GM12892 (cell line): ENCODE results near the gene C1GALT1.
"Not testable (repeated sequence)": the region's sequence is repeated elsewhere in the genome, so short reads cannot be mapped to it uniquely, and the experiment has no call there.

Experiments
- DNase-seq: peaks from one replicate; pipeline ENCODE4 v3.0.0; 2011; ENCODE audit not compliant: insufficient read length
- FAIRE-seq: peaks from 2 replicates; lab custom pipeline; 2011; peaks lifted over from hg19 to GRCh38; lab: Jason Lieb, UNC
- POLR2A ChIP-seq: IDR thresholded peaks from 2 replicates; pipeline ENCODE4 v1.6.1; 2011; ENCODE audit warnings: low read depth, low read length, control low read depth
- POLR2AphosphoS5 ChIP-seq: IDR thresholded peaks from 2 replicates; pipeline ENCODE4 v1.6.1; 2011; ENCODE audit warnings: low read depth, low read length, control low read depth
- TAF1 ChIP-seq: IDR thresholded peaks from 2 replicates; pipeline ENCODE4 v1.6.1; 2011; ENCODE audit warnings: low read depth, mild to moderate bottlenecking, control low read depth, low read length, borderline replicate concordance

The C1GALT1 gene

GRCh38 chr7:7151865-7152264 is 30.5 kb upstream of the C1GALT1 start:
- TF ChIP-seq POLR2AphosphoS5 (no peak), TAF1 (no peak), POLR2A (no peak)
- FAIRE-seq (no peak), DNase-seq (no peak)

- TF ChIP-seq TAF1 (no peak), POLR2A (no peak), POLR2AphosphoS5 (no peak)
- DNase-seq (no peak), FAIRE-seq (no peak)
Observed at GRCh38 chr7:7152315-7152714, 30.0 kb upstream of the C1GALT1 start.

GRCh38 chr7:7154355-7154754 is 28.0 kb upstream of the C1GALT1 start:
- not testable (repeated sequence) for DNase-seq, FAIRE-seq

DNA sequence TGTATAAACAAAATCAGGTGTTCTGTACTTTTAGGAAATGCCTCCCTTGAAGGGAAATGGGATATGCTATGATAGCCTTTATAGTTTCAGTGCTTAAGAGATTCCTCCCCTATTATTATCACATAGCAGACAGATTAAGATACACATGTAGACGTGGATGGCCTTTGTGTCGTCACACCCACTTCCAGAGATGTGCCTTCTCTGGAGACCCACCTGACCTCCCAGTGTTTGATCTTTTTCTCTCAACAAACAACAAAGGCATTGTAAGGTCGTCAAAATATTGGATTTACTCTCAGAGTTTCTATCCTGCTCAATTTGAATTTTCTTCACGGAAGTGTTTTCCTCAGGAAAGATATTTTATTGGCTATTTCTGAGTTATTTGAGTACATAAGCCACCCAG is 25.7 kb upstream of the C1GALT1 start:
- TF ChIP-seq TAF1 (no peak), POLR2A (no peak), POLR2AphosphoS5 (no peak)
- DNase-seq (no peak), FAIRE-seq (peak; percentile 67)

- no peak for TF ChIP-seq POLR2A
- no peak for TF ChIP-seq TAF1
- TF ChIP-seq POLR2AphosphoS5 = no peak
- FAIRE-seq (peak; percentile 75), DNase-seq (peak; percentile 13)
Observed at GRCh38 chr7:7157177-7157886, 25.0 kb upstream of the C1GALT1 start.

DNA sequence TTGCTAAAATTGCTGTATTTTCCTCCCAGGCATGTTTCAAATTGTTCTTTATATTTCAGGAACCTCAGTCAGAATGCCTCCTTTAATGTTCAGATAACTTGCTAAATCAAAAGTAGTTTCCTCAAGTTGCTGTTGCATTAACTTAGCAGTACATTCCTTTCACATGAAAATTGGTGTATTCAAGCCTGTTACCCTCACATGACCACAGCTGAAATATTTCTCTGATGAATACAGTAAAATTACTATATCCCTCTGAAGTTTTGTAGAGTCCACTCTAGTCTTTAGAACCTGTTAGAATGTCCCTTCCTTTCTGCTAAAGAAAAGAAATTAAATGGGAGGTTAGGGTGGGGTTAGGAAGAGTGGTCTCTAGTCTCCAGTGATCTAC is 24.5 kb upstream of the C1GALT1 start:
- FAIRE-seq (peak; percentile 21), DNase-seq (no peak)
- TF ChIP-seq POLR2A = no peak
- no peak for TF ChIP-seq TAF1

DNA sequence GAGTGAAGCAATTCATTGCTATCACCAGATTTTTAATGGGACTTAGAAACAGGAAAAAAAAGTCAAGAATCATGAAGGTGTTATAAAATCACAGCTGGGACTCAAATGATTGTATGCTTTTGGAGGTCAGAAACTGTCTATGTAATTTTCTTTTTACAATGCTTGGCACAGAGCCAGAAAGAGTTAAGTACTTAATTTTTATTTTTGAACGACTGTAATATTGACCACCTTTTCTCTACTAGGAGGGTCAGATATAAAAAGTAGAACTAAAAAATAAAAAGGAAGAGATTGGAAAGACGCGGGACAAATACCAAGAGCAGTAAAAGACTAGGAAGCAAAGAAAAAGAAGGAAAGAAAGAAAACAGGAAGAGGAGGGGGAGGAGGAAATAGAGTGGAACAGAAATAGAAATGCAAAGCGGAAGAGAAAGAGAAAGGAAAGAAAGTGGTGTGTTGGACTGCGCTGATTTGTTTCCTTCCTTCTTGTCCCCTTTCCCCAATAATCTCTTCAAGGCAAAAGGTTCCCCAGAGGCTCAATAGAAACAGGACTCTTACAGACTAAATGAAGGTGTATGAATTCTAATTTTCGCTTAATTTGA is 23.2 kb upstream of the C1GALT1 start:
- TF ChIP-seq TAF1 (no peak), POLR2AphosphoS5 (no peak), POLR2A (no peak)
- DNase-seq (no peak), FAIRE-seq (no peak)

GRCh38 chr7:7164591-7164990 is 17.8 kb upstream of the C1GALT1 start:
- DNase-seq (no peak), FAIRE-seq (no peak)
- TF ChIP-seq TAF1 (no peak), POLR2A (no peak), POLR2AphosphoS5 (no peak)

GRCh38 chr7:7165372-7165771 is 17.0 kb upstream of the C1GALT1 start:
- no peak for DNase-seq
- FAIRE-seq = no peak
- TF ChIP-seq TAF1 = no peak
- no peak for TF ChIP-seq POLR2AphosphoS5
- no peak for TF ChIP-seq POLR2A

GRCh38 chr7:7166318-7166717 is 16.0 kb upstream of the C1GALT1 start:
- FAIRE-seq = no peak
- no peak for DNase-seq

GRCh38 chr7:7169296-7169695 is 13.0 kb upstream of the C1GALT1 start:
- FAIRE-seq = no peak
- TF ChIP-seq TAF1 (no peak), POLR2AphosphoS5 (no peak), POLR2A (no peak)
- DNase-seq = no peak

More at GRCh38 chr7:7166318-7166717, 16.0 kb upstream of the C1GALT1 start:
- no peak for TF ChIP-seq POLR2A
- no peak for TF ChIP-seq POLR2AphosphoS5
- no peak for TF ChIP-seq TAF1

- FAIRE-seq = no peak
- TF ChIP-seq POLR2AphosphoS5 (no peak), POLR2A (no peak), TAF1 (no peak)
- DNase-seq = no peak
Observed at GRCh38 chr7:7173956-7174632, 8.2 kb upstream of the C1GALT1 start.
